Central memory CD8-positive, alpha-beta T cell (primary cell): ENCODE measurements around the gene SUPT6H.
"Not testable (repeated sequence)": the region's sequence is repeated elsewhere in the genome, so short reads cannot be mapped to it uniquely, and the experiment has no call there.

ENCODE experiments used
- ATAC-seq: fragments of 150-1000 bp; cut with Tn5 transposase; replicated peaks from 2 replicates; pipeline ENCODE4 v1.10.0; 2022; ENCODE audit warnings: mild to moderate bottlenecking, moderate FRiP score, moderate number of reproducible peaks; ENCODE audit not compliant: poor library complexity, severe bottlenecking; ENCODE audit errors: extremely low read depth
- DNase-seq, 2 donors: peaks; one replicate each; pipeline ENCODE4 v3.0.0; 2021; ENCODE audit warnings: low spot score in 2 of 2
- H3K27ac Mint-ChIP-seq: one replicate; pipeline ENCODE4 v1.8.0; 2022; ENCODE audit warnings: low read depth, mild to moderate bottlenecking, moderate library complexity, mixed read lengths
- H3K27me3 Mint-ChIP-seq: one replicate; pipeline ENCODE4 v1.8.0; 2022; ENCODE audit warnings: mixed read lengths
- H3K36me3 Mint-ChIP-seq: one replicate; pipeline ENCODE4 v1.8.0; 2022; ENCODE audit warnings: mild to moderate bottlenecking, moderate library complexity, mixed read lengths; ENCODE audit not compliant: insufficient read depth
- H3K4me1 Mint-ChIP-seq: one replicate; pipeline ENCODE4 v1.8.0; 2022; ENCODE audit warnings: mixed read lengths
- H3K4me3 Mint-ChIP-seq: one replicate; pipeline ENCODE4 v1.8.0; 2022; ENCODE audit warnings: mild to moderate bottlenecking, moderate library complexity, mixed read lengths
- H3K9me3 Mint-ChIP-seq: one replicate; pipeline ENCODE4 v1.8.0; 2022; ENCODE audit warnings: mixed read lengths

The SUPT6H gene

GRCh38 chr17:28726226-28726626 is 64.2 kb downstream of the SUPT6H start, which contains the start of gene TLCD1:
TLCD1 (minus strand) TSS chr17:28726233; CDS start chr17:28726097, 136 bp downstream.
- peaks cover 67% of the 10 kb centered on the region for H3K4me1 Mint-ChIP-seq

GRCh38 chr17:28726627-28727491 is 64.9 kb downstream of the SUPT6H start:
- no peaks in the 10 kb centered on the region for H3K27me3 Mint-ChIP-seq
- ATAC-seq (peak; percentile 50), DNase-seq (peak; percentile 84 to 88)
- H3K27ac Mint-ChIP-seq: peak overlapping the region; percentile 98
- H3K4me1 Mint-ChIP-seq: peaks cover 62% of the 10 kb centered on the region
- peaks cover 50% of the 10 kb centered on the region for H3K36me3 Mint-ChIP-seq
- peak overlapping the region; percentile 94 for H3K4me3 Mint-ChIP-seq
- H3K9me3 Mint-ChIP-seq: no peaks in the 10 kb centered on the region

More at GRCh38 chr17:28726226-28726626, 64.2 kb downstream of the SUPT6H start, which contains the start of gene TLCD1:
- Mint-ChIP-seq H3K36me3 (peaks cover 57% of the 10 kb centered on the region), H3K9me3 (no peaks in the 10 kb centered on the region), H3K27me3 (no peaks in the 10 kb centered on the region), H3K4me3 (peak within 1 kb of the TSS; percentile 94), H3K27ac (peak within 1 kb of the TSS; percentile 98)
- DNase-seq (peak; percentile 60 to 63), ATAC-seq (peak; percentile 44)

DNA sequence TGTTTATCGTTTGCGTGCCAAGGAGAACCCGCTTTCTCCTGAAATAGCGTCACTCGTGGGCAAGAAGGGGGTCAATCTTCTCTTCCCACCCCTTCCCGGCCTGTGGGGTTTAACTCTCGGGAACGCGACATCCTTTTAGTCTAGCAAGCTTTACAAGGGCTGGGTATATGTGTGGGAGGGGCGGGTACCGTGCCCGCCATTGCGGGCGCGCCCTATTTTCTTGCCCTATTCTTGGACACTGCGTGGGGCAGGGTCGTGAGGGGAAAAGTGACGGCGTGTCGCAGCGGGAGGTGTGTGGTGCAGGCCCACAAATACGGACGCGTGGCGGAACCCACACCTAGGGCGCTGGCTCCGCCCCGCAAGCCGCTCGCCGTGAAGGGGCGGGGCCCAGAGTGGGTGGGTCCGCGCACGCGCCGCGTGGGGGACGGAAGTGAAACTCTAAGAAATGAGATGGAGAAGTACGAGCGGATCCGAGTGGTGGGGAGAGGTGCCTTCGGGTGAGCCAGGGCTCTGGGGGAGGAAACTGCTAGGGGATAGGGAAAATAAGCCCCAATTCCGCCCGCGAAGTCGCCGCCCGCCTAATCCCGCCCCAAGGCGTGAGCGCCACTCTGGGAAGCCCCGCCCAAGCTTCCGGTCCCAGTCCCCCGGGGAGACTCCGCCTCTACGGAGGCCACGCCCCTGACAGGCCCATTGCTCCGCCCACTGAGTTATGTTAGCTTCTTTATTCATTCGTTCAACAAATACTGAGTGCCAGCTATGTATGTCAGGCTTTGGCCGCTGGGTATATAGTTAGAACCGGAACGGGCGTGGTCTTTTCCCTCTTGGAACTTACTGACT is 66.6 kb downstream of the SUPT6H start, which contains the start of gene NEK8:
TSS of gene NEK8 (plus strand) at position 425 of the 837 bp plus-strand sequence. CDS start at position 451, 26 bp downstream.
- no peaks in the 10 kb centered on the region for H3K9me3 Mint-ChIP-seq
- H3K27ac Mint-ChIP-seq: peak within 1 kb of the TSS; percentile 98
- ATAC-seq (peak; percentile 51), DNase-seq (peak; percentile 97 to 99)
- H3K27me3 Mint-ChIP-seq: no peaks in the 10 kb centered on the region
- peaks cover 35% of the 10 kb centered on the region for H3K36me3 Mint-ChIP-seq
- H3K4me1 Mint-ChIP-seq: peaks cover 50% of the 10 kb centered on the region
- H3K4me3 Mint-ChIP-seq: peak within 1 kb of the TSS; percentile 94

GRCh38 chr17:28729950-28730330 is 67.9 kb downstream of the SUPT6H start:
- no peaks in the 10 kb centered on the region for H3K27me3 Mint-ChIP-seq
- H3K9me3 Mint-ChIP-seq: no peaks in the 10 kb centered on the region
- peaks cover 39% of the 10 kb centered on the region for H3K4me1 Mint-ChIP-seq
- no peak for ATAC-seq
- H3K4me3 Mint-ChIP-seq: no peak overlapping the region
- peaks cover 24% of the 10 kb centered on the region for H3K36me3 Mint-ChIP-seq
- no peak for DNase-seq
- H3K27ac Mint-ChIP-seq: no peak overlapping the region

GRCh38 chr17:28733346-28733745 is 71.3 kb downstream of the SUPT6H start:
- H3K9me3 Mint-ChIP-seq: no peaks in the 10 kb centered on the region
- ATAC-seq (no peak), DNase-seq (no peak)
- H3K27ac Mint-ChIP-seq: no peak overlapping the region
- no peaks in the 10 kb centered on the region for H3K27me3 Mint-ChIP-seq
- H3K4me1 Mint-ChIP-seq: peaks cover 13% of the 10 kb centered on the region
- H3K4me3 Mint-ChIP-seq: no peak overlapping the region
- peaks cover 6% of the 10 kb centered on the region for H3K36me3 Mint-ChIP-seq

- H3K27ac Mint-ChIP-seq: no peak overlapping the region
- H3K36me3 Mint-ChIP-seq: peaks cover 1% of the 10 kb centered on the region
- DNase-seq (no peak), ATAC-seq (no peak)
- H3K4me1 Mint-ChIP-seq: peaks cover 12% of the 10 kb centered on the region
- H3K27me3 Mint-ChIP-seq: no peaks in the 10 kb centered on the region
- H3K9me3 Mint-ChIP-seq: no peaks in the 10 kb centered on the region
- H3K4me3 Mint-ChIP-seq: no peak overlapping the region
Measured at GRCh38 chr17:28734712-28735241, 72.8 kb downstream of the SUPT6H start.

- H3K4me1 Mint-ChIP-seq: peaks cover 11% of the 10 kb centered on the region
- no peaks in the 10 kb centered on the region for H3K27me3 Mint-ChIP-seq
- ATAC-seq: no peak
- H3K4me3 Mint-ChIP-seq: no peak overlapping the region
- no peaks in the 10 kb centered on the region for H3K9me3 Mint-ChIP-seq
- no peak overlapping the region for H3K27ac Mint-ChIP-seq
- DNase-seq: no peak
- peaks cover 1% of the 10 kb centered on the region for H3K36me3 Mint-ChIP-seq
Measured at GRCh38 chr17:28735242-28735722, 73.3 kb downstream of the SUPT6H start.

- not testable (repeated sequence) for H3K9me3 Mint-ChIP-seq, DNase-seq, H3K27me3 Mint-ChIP-seq, H3K36me3 Mint-ChIP-seq, H3K27ac Mint-ChIP-seq, ATAC-seq, H3K4me3 Mint-ChIP-seq
- H3K4me1 Mint-ChIP-seq: peaks cover 11% of the 10 kb centered on the region
Measured at GRCh38 chr17:28735913-28736769, 74.1 kb downstream of the SUPT6H start.

DNA sequence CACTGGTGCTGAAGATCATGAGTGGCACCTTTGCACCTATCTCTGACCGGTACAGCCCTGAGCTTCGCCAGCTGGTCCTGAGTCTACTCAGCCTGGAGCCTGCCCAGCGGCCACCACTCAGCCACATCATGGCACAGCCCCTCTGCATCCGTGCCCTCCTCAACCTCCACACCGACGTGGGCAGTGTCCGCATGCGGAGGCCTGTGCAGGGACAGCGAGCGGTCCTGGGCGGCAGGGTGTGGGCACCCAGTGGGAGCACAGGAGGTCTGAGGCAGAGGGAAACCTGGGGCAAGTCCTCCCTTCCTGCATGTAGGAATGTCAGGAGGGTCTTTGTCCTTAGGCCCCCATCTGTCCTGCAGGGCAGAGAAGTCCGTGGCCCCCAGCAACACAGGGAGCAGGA is 75.3 kb downstream of the SUPT6H start:
- no peak overlapping the region for H3K4me3 Mint-ChIP-seq
- DNase-seq (no peak), ATAC-seq (no peak)
- H3K4me1 Mint-ChIP-seq: peaks cover 11% of the 10 kb centered on the region
- peaks cover 1% of the 10 kb centered on the region for H3K36me3 Mint-ChIP-seq
- no peaks in the 10 kb centered on the region for H3K27me3 Mint-ChIP-seq
- no peaks in the 10 kb centered on the region for H3K9me3 Mint-ChIP-seq
- no peak overlapping the region for H3K27ac Mint-ChIP-seq

- Mint-ChIP-seq H3K36me3 (peaks cover 1% of the 10 kb centered on the region), H3K27ac (peak overlapping the region; percentile 64), H3K4me1 (peaks cover 11% of the 10 kb centered on the region)
Measured at GRCh38 chr17:28737770-28738679, 76.0 kb downstream of the SUPT6H start.

More at GRCh38 chr17:28737770-28738679, 76.0 kb downstream of the SUPT6H start:
- ATAC-seq: peak; percentile 35
- no peak overlapping the region for H3K4me3 Mint-ChIP-seq
- no peaks in the 10 kb centered on the region for H3K27me3 Mint-ChIP-seq
- no peaks in the 10 kb centered on the region for H3K9me3 Mint-ChIP-seq
- no peak for DNase-seq
